KOPT-K1 (cell line): Measurements from ENCODE around the gene CDYL.

ENCODE experiments used
- H3K27ac ChIP-seq: fragments of 200-600 bp; sonication (generic); 2 replicates; pipeline ENCODE4 v1.5.1; 2016; ENCODE audit warnings: antibody characterized with exemption, mild to moderate bottlenecking, low read depth, low read length; ENCODE audit not compliant: poor library complexity, severe bottlenecking
- H3K36me3 ChIP-seq: fragments of 200-600 bp; sonication (generic); 2 replicates; pipeline ENCODE4 v1.5.1; 2017; ENCODE audit warnings: antibody characterized with exemption, mild to moderate bottlenecking, low read length, moderate library complexity; ENCODE audit not compliant: insufficient read depth
- H3K9me3 ChIP-seq: fragments of 200-600 bp; sonication (generic); 2 replicates; pipeline ENCODE4 v1.5.1; 2017; ENCODE audit warnings: antibody characterized with exemption, low read length, mild to moderate bottlenecking; ENCODE audit not compliant: insufficient read depth, poor library complexity, severe bottlenecking

Gene CDYL

DNA sequence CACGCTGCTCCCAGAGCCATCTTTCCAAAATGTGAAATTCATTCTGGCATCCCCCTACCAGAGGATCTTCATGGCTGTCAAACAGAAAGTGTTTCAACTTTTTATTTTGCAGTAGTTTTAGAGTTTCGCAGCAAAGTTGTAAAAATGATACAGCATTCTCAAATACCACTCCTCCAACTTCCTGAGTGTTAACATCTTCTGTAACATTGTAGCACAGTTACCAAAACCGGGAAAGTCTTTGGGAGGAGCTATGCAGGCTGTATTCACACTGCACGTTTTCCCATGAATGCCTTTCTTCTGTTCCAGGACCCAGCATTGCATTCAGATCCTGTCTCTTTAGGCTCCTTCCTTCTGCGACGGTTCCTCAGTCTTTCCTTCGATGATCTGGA, 30.1 kb downstream of the CDYL start:
- Histone ChIP-seq H3K36me3 (no peaks in the 10 kb centered on the region), H3K9me3 (peaks cover 16% of the 10 kb centered on the region), H3K27ac (no peak overlapping the region)

DNA sequence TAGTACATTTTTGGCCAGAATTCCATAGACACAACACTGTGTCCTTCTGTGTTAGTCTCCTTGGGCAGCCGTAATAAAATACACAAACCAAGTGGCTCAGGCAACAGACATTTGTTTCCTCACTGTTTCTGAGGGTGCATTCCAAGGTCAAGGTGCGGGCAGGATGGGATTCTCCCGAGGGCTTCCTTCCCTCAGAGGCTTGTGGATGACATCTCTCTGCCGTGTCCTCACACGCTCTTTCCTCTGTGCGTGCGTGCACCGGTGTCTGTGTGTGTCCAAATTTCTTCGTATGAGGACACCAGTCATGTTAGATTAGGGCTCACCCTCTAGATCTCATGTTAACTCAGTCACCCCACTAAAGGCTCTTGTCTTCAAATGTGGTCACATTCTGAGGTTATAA, 30.6 kb downstream of the CDYL start:
- no peaks in the 10 kb centered on the region for H3K36me3 ChIP-seq
- H3K27ac ChIP-seq: no peak overlapping the region
- H3K9me3 ChIP-seq: peaks cover 16% of the 10 kb centered on the region

DNA sequence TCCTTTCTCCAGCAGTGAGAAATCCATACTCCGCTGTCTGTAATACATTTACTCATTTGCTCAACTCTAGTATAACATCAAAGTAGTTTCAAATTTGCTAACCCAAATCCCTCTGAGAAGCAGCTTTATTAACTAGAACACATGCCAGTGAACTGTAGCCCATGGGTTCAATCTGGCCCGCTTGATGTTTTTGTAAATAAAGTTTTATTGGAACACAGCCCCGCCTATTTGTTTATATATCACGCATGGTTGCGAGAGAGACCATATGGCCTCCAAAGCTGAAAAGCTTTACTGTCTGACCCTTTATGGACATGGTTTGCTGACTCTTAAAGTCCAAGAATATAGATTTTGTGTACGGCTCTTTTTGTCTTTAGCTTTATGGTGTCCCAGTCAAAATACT, 32.2 kb downstream of the CDYL start:
- H3K9me3 ChIP-seq: peaks cover 16% of the 10 kb centered on the region
- no peaks in the 10 kb centered on the region for H3K36me3 ChIP-seq
- no peak overlapping the region for H3K27ac ChIP-seq

DNA sequence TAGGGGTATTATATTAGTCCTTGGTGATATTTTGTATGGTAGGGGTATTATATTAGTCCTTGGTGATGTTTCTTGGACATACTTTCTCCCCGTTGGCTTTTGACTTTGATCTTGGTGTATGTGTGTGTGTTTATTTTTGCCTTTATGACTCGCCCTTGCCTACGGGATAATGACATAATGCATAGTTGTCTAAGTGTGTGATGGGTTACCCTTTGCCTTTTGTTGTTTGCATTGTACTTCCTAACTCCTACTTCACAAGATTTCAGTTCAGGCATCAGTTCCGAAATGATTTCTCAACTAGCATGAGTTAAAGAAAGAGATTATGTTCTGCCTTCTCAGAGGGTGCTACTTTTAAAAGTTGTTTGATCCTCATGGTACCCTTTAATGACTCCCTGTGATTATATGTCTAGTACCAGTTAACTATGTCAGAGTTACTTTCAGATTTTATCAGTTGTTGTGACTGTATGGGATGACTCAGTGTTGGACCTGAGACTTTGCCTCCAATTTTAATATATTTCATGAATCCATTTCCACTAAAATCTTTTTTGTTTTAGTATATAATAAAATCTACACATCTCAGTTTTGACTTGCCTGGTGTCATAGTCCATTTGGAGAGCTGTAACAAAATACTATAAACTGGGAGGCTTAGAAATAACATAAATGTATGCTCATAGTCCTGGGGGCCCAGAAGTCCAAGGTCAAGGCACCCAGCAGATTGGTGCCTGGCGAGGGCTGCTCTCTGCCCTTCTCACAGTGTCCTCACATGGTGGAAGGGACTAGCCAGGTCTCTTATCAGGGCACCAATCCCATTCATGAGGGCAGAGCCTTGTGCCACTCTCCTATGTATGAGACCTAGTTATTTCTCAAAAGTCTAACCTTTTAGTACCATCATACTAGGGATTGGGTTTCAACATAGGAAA, 34.1 kb downstream of the CDYL start:
- Histone ChIP-seq H3K36me3 (no peaks in the 10 kb centered on the region), H3K27ac (no peak overlapping the region), H3K9me3 (peaks cover 16% of the 10 kb centered on the region)

DNA sequence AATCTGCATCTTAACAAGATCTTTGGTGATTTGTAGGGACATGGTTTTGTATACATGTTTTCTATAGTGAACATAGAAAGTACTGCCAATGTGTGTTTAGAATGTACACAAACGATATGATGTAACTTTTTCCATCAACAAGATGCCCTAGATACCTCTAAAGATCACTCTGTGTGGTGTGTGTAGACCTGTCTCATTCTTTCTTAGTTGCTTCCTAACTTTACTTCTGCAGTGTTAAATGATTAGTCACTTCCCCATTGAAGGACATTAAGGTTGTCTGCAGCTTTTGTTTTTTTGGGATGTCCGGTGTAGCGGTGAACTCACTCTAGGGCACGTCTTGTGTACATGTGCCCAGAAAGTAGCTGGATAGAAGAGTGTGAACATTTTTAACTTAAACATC, 35.9 kb downstream of the CDYL start:
- Histone ChIP-seq H3K9me3 (peaks cover 16% of the 10 kb centered on the region), H3K36me3 (no peaks in the 10 kb centered on the region), H3K27ac (no peak overlapping the region)

DNA sequence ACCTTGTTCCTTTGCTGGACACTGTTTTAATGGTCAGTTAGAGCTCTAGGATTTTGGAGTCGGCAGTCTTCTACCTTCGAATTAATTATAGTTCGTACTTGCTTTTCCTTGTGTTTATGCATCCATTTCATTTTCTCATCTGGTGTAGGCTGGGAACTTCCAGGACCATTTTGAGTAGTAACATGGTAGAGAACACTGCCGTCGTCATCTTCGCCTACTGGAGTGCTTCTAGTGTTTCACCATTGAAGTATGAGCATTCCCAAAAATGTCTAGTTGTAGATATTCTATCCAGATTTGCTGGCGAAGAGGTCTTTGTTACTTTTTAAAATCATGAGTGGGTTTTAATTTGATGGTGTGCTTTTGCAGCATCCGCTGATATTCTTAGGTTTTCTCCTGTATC, 36.9 kb downstream of the CDYL start:
- Histone ChIP-seq H3K27ac (no peak overlapping the region), H3K9me3 (peaks cover 16% of the 10 kb centered on the region), H3K36me3 (no peaks in the 10 kb centered on the region)

DNA sequence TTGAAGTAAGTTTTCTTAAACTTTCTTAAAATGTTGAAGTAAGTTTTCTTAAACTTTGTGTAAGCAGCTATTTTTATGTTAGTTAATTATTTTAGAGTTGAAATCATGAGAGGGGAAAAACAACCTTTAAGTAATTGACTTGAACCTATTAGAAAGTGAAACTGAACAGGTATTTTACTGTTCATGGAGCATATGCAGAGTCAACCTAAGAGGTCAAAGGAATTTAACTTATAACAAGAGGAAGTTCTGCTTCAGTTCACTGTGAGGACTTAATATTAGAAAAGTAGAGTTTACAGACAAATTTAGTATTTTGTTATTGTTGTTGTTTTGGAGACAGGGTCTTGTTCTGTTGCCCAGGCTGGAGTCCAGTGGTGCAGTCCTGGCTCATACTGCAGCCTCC, 38.0 kb downstream of the CDYL start:
- peaks cover 7% of the 10 kb centered on the region for H3K9me3 ChIP-seq
- no peak overlapping the region for H3K27ac ChIP-seq
- no peaks in the 10 kb centered on the region for H3K36me3 ChIP-seq

DNA sequence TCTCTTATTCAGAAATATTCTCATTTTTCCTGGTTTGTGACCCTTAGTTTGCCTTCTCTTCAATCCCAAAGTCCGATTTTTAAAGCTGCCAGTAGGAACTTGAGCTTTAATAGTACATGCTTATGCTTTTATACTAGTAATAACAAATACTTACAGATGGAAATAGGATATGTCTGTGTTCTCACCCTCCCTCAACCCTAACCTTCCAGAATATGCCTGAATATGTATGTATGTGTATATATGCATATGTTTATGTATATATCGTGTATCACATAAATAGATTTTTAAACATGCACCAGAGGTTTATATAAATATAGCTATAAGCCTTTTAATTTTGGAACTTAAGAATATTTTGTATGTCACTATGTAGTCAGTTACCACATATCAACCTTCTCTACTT, 38.8 kb downstream of the CDYL start:
- no peak overlapping the region for H3K27ac ChIP-seq
- H3K36me3 ChIP-seq: no peaks in the 10 kb centered on the region
- H3K9me3 ChIP-seq: peaks cover 2% of the 10 kb centered on the region

DNA sequence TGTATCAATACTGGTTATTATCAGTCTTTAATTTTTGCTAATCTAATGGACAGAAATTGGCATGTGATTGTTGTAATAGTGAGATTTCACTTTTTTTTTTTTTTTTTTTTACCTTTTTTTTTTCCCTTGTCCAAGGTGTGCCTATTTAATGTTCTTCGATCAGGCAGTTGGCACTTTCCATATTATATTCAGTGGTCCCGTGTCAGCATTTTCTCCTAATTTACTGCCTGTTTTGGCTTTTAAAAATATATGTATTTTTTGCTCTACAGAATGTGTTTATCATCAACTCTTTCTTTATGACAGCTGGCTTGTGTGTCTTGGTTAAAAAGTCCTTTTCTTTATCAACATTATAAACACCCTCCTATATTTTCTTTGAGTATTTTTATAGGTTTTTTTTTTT, 39.4 kb downstream of the CDYL start:
- Histone ChIP-seq H3K9me3 (no peaks in the 10 kb centered on the region), H3K36me3 (no peaks in the 10 kb centered on the region), H3K27ac (no peak overlapping the region)

DNA sequence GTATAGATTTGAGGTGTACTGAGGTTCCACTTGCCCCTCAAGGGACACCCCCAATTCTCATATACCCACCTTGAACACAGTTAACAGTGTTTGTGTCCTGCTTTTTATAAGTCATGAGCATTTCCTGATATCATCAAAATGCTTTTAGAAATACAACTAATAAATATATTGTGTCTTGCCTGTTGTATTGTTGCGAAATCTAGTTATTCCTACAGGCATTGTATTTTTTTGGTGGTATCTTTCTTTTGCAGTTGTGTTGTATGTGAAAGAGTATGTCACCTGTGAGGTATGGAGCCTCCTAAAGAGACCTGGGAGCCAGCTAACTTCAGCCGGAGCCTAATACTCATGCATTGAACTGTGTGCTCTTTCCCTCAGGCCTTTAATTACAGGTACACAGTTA, 40.7 kb downstream of the CDYL start:
- H3K27ac ChIP-seq: no peak overlapping the region
- no peaks in the 10 kb centered on the region for H3K9me3 ChIP-seq
- no peaks in the 10 kb centered on the region for H3K36me3 ChIP-seq

DNA sequence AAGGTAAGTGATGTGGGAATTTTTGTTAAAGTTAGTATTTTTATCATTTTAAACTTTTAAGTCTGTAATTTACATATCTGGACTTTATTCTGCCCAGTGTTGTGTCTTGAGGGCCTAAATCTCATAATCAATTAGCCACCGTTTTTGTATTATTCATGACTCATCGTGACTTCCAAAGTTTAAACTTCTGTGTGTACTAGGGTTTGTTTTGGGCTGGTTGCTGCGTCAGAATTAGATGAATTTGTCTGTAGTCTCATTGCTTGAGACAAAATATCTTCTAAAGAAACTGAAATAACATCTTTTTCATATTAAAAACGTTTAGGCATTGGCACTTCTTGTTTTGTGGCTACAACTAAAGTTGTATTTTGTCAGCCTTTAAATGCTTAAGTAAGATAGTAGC, 41.3 kb downstream of the CDYL start:
- Histone ChIP-seq H3K27ac (no peak overlapping the region), H3K9me3 (no peaks in the 10 kb centered on the region), H3K36me3 (no peaks in the 10 kb centered on the region)

DNA sequence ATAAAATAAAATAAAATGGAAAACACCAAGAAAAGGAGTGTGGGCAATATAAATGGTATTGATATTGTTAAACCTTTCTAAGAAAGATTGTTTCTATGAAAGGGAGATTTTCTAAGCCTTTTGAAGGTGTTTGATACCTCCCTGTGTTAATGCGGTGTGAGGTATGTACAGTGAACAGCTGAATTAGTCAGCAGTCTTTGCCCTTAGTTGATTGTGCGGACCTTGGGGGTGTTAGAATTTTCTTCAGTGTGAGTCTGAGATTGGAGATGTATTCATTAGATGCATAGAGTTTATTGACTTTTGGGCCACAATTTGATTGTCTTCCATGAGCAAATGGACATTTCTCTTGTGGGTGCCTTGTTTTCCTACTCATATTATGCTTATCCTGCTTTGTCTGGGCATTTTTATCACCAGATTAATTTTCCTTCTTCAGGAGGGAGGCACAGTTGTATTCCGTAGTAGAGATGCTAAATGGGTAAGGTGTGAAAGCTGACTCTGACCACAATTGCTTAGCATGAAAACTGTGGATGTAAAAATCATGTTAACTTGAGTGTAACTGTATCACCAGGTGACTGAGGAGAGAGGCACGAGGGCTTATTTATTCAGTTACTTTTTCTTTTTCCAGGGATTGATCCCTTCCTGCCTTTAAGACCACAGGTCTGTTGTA, 42.2 kb downstream of the CDYL start:
- Histone ChIP-seq H3K36me3 (no peaks in the 10 kb centered on the region), H3K9me3 (no peaks in the 10 kb centered on the region), H3K27ac (no peak overlapping the region)

DNA sequence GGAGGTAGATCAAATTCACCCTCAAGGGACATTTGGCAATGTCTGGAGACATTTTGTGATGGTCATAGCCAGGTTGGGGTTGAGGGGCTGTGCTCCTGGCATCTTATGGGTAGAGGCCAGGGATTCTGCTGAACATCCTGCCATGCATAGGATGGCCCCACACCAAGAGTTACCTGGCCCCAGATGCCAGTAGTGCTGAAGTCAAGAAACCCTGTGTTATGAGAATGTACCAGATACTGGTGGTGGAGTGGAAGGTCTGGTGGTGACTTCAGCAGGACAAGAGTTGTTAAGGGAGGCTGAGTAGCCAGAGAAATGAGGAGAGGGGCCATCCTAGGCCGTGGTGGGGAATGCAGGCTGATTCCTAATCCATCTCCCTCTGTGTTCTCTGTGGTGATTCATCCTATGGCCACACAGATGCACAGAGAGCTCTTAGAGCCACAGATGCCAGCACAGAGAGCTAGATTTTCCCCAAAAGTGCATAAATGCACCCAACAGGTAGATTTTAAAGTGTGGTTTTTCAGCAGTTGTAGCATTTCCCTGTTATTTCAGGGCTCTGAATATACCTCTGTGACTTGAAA, 43.6 kb downstream of the CDYL start:
- Histone ChIP-seq H3K27ac (no peak overlapping the region), H3K36me3 (no peaks in the 10 kb centered on the region), H3K9me3 (no peaks in the 10 kb centered on the region)

DNA sequence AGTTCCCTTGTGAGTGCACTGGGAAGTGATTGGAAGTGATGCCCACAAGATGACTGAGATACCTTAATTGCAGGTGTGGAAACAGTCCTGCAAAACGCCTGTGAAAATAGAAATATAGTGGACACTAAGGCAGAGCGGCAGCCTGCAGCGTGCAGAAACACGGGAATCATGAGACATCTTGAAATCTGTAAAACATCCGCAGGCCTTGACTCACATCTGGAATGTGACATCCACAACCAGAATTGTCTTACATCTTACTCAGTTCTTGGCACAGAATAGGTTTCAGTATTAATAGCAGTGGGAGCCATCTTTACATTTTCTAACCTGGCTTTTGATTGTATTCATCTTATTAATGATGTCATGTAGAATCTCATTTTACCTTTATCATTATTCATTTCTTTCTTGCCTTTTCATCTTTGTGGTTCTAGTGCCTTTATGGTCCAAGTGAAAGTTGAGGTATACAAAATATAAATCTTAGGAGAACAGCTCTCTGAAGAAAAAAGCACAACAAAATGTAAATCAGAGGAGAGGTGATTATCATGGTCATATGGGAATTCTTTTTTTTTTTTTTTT, 44.6 kb downstream of the CDYL start:
- no peaks in the 10 kb centered on the region for H3K36me3 ChIP-seq
- H3K27ac ChIP-seq: no peak overlapping the region
- peaks cover 3% of the 10 kb centered on the region for H3K9me3 ChIP-seq

DNA sequence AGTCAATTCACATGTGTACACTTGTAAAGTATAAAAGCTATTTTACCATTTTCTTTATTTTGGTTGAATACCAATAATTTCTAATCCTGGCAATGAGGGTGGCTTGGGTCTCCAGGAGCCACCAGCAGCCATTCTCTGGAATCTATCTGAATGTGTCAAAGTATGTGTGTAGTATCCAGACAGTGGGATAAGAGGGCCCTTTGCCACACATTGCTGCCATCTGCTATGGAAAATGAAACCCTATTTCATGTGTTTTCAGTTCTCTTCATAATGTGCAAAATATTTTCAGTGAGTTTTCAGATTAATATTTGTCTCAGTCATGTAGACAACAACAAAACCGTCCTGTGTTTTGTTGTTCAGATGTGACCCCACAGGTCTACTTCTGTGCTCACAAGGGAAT, 46.3 kb downstream of the CDYL start:
- peaks cover 18% of the 10 kb centered on the region for H3K9me3 ChIP-seq
- no peaks in the 10 kb centered on the region for H3K36me3 ChIP-seq
- no peak overlapping the region for H3K27ac ChIP-seq
